CD14-positive monocyte (primary cell): ENCODE results near the gene WDPCP. TPM values are rescaled to one million over a fixed set of nuclear protein-coding genes. Genes with fewer than 3 reads are reported as not detected.

ENCODE experiments used
- DNase-seq, 3 donors: peaks; one replicate each; pipeline ENCODE4 v3.0.0-alpha.2; 2011 to 2022
- H2AFZ ChIP-seq: 2 replicates; pipeline ENCODE4 v1.6.0; 2012; ENCODE audit warnings: mild to moderate bottlenecking, low read depth, low read length, inconsistent platforms; ENCODE audit not compliant: insufficient read depth, poor library complexity, severe bottlenecking
- H3K27ac ChIP-seq, 2 donors: 1 replicate in 1 of 2; 2 replicates in 1 of 2; pipeline ENCODE4 v1.5.1; 2012 to 2013; ENCODE audit warnings: low read length in 2 of 2, control low read depth in 1 of 2, inconsistent platforms in 1 of 2, low read depth in 1 of 2, mild to moderate bottlenecking in 1 of 2
- H3K27me3 ChIP-seq, 2 donors: one replicate each; pipeline versions ENCODE4 v1.6.0 to v1.6.1; 2011 to 2013; ENCODE audit warnings: low read length in 2 of 2; ENCODE audit not compliant: control insufficient read depth in 2 of 2, insufficient read depth in 2 of 2
- H3K36me3 ChIP-seq, 2 donors: replicated peaks in 1 of 2; 1 replicate in 1 of 2; 2 replicates in 1 of 2; pipeline versions ENCODE4 v1.5.1 to v1.6.1; 2012 to 2013; ENCODE audit warnings: low read length in 2 of 2, control low read depth in 1 of 2, inconsistent platforms in 1 of 2, mild to moderate bottlenecking in 1 of 2; ENCODE audit not compliant: insufficient read depth in 2 of 2, control insufficient read depth in 1 of 2
- H3K4me1 ChIP-seq, 2 donors: 1 replicate in 1 of 2; 2 replicates in 1 of 2; pipeline versions ENCODE4 v1.5.1 to v1.6.1; 2012 to 2013; ENCODE audit warnings: low read length in 2 of 2, control low read depth in 1 of 2, inconsistent platforms in 1 of 2, mild to moderate bottlenecking in 1 of 2, moderate library complexity in 1 of 2; ENCODE audit not compliant: insufficient read depth in 2 of 2, control insufficient read depth in 1 of 2
- H3K4me2 ChIP-seq: replicated peaks from 2 replicates; pipeline ENCODE3; 2012; ENCODE audit warnings: low read length, moderate library complexity, mild to moderate bottlenecking; ENCODE audit not compliant: poor library complexity, severe bottlenecking; ENCODE audit errors: extremely low read depth
- H3K4me3 ChIP-seq, 3 experiments: fragments of 200-600 bp in 1 of 3; sonication (generic) in 1 of 3; replicated peaks in 1 of 3; 1 replicate in 2 of 3; 2 replicates in 1 of 3; pipeline ENCODE4 v1.5.1; 2011 to 2013; ENCODE audit warnings: low read length in 3 of 3, mild to moderate bottlenecking in 3 of 3, control low read depth in 2 of 3, low read depth in 2 of 3, inconsistent platforms in 1 of 3, moderate library complexity in 1 of 3
- H3K79me2 ChIP-seq: 2 replicates; pipeline ENCODE4 v1.6.0; 2012; ENCODE audit warnings: mild to moderate bottlenecking, control low read depth, inconsistent platforms, low read length, moderate library complexity; ENCODE audit not compliant: insufficient read depth
- H3K9ac ChIP-seq: 2 replicates; pipeline ENCODE4 v1.6.0; 2017; ENCODE audit warnings: low read length, mild to moderate bottlenecking; ENCODE audit not compliant: insufficient read depth, poor library complexity, severe bottlenecking
- H3K9me3 ChIP-seq, 2 donors: replicated peaks in 1 of 2; 1 replicate in 1 of 2; 2 replicates in 1 of 2; pipeline versions ENCODE4 v1.5.1 to v1.6.1; 2012 to 2013; ENCODE audit warnings: low read length in 2 of 2, control low read depth in 1 of 2; ENCODE audit not compliant: control insufficient read depth in 1 of 2, insufficient read depth in 1 of 2
- H4K20me1 ChIP-seq: 2 replicates; pipeline ENCODE4 v1.6.0; 2012; ENCODE audit warnings: mild to moderate bottlenecking, low read length, control low read depth, moderate library complexity; ENCODE audit not compliant: insufficient read depth
- H3K27ac Mint-ChIP-seq, 7 donors: one replicate each; pipeline ENCODE4 v1.8.0; 2020; ENCODE audit warnings: mild to moderate bottlenecking in 7 of 7, mixed read lengths in 7 of 7, moderate library complexity in 6 of 7, inconsistent platforms in 2 of 7
- H3K27me3 Mint-ChIP-seq, 3 donors: one replicate each; pipeline ENCODE4 v1.8.0; 2021 to 2022; ENCODE audit warnings: low read depth in 3 of 3, mild to moderate bottlenecking in 3 of 3, mixed read lengths in 3 of 3, moderate library complexity in 3 of 3, inconsistent platforms in 1 of 3
- H3K36me3 Mint-ChIP-seq, 2 donors: one replicate each; pipeline ENCODE4 v1.8.0; 2020; ENCODE audit warnings: mixed read lengths in 2 of 2, inconsistent platforms in 1 of 2, mild to moderate bottlenecking in 1 of 2
- H3K4me1 Mint-ChIP-seq: one replicate; pipeline ENCODE4 v1.8.0; 2020; ENCODE audit warnings: mild to moderate bottlenecking, mixed read lengths
- H3K4me3 Mint-ChIP-seq, 2 donors: one replicate each; pipeline ENCODE4 v1.8.0; 2020; ENCODE audit warnings: mild to moderate bottlenecking in 2 of 2, mixed read lengths in 2 of 2, moderate library complexity in 1 of 2
- H3K9me3 Mint-ChIP-seq, 7 donors: one replicate each; pipeline ENCODE4 v1.8.0; 2020 to 2022; ENCODE audit warnings: mixed read lengths in 7 of 7, mild to moderate bottlenecking in 6 of 7, moderate library complexity in 6 of 7, inconsistent platforms in 2 of 7
- WGBS: methylation state at CpG from one replicate; pipeline ENCODE4 v1.1.5; 2013; ENCODE audit warnings: missing lambda C conversion rate; ENCODE audit not compliant: insufficient coverage; 5-methylcytosine and 5-hydroxymethylcytosine counted together
- intact Hi-C, 2 donors: fragments of 100-400 bp; cut with micrococcal nuclease; formaldehyde crosslinking; loops; one replicate each; pipeline versions ENCODE4 v1.15.0 to v1.15.1; 2023
- polyA plus RNA-seq, 3 donors: library from polyadenylated mRNA; depleted of rRNA in 1 of 3; unstranded in 2 of 3; stranded (reverse) in 1 of 3; fragments of 300-500 nt in 2 of 3; fragments of >200 nt in 1 of 3; fragmentation: Illumina TruSeq in 2 of 3; gene quantifications; 1 replicate in 2 of 3; 2 replicates in 1 of 3; pipeline ENCODE4 v1.2.3, GENCODE V29; 2012 to 2021
- TF ChIP-seq, protein P1 (sequence below): fragments of 200-600 bp; IDR thresholded peaks from one replicate; pipeline ENCODE4 v1.8.0; 2022; ENCODE audit warnings: antibody characterized with exemption, mild to moderate bottlenecking

The WDPCP gene
- polyA plus RNA-seq, 3 donors, result 3.3 to 5.2 (median 3.7) TPM

DNA sequence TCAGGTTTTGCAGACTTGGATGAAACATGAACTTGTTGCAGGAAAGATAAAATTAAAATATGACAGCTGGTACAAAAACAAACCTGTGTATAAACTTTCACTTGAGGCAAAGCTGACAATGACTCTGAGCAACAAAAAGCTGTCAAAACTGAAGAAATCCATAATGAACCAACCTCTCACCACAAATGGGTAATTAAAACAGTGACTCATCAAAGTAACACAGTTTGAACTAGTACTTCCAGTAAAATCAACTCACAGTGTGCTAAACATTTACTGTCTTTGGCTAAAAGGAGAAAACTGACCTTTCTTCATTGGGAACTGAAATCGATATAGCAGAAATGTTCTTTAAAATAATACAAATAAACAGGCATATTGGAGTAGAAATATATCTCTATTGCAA, 209.7 kb downstream of the WDPCP start:
- H3K9me3 Mint-ChIP-seq, result peaks cover 0 to 6% (median 0%) of the 10 kb centered on the region in 7 donors
- no peak overlapping the region for H3K27ac ChIP-seq
- intact Hi-C loops, result no loop called here
- no peaks in the 10 kb centered on the region for H3K27me3 ChIP-seq
- no peak for DNase-seq
- H3K79me2 ChIP-seq, result no peaks in the 10 kb centered on the region
- no peak overlapping the region for H3K4me3 ChIP-seq
- no peaks in the 10 kb centered on the region for H3K27me3 Mint-ChIP-seq
- no peaks in the 10 kb centered on the region for H3K4me1 Mint-ChIP-seq
- no CpG with 5 or more reads among the region's 1 CpG for WGBS
- H3K4me2 ChIP-seq, result no peak overlapping the region
- H4K20me1 ChIP-seq, result no peaks in the 10 kb centered on the region
- no peaks in the 10 kb centered on the region for H3K9me3 ChIP-seq
- H3K27ac Mint-ChIP-seq, result no peak overlapping the region
- peaks cover 0 to 4% of the 10 kb centered on the region in 2 donors for H3K36me3 ChIP-seq
- H3K4me1 ChIP-seq, result no peaks in the 10 kb centered on the region
- H2AFZ ChIP-seq, result no peak overlapping the region
- TF ChIP-seq, protein P1, sequence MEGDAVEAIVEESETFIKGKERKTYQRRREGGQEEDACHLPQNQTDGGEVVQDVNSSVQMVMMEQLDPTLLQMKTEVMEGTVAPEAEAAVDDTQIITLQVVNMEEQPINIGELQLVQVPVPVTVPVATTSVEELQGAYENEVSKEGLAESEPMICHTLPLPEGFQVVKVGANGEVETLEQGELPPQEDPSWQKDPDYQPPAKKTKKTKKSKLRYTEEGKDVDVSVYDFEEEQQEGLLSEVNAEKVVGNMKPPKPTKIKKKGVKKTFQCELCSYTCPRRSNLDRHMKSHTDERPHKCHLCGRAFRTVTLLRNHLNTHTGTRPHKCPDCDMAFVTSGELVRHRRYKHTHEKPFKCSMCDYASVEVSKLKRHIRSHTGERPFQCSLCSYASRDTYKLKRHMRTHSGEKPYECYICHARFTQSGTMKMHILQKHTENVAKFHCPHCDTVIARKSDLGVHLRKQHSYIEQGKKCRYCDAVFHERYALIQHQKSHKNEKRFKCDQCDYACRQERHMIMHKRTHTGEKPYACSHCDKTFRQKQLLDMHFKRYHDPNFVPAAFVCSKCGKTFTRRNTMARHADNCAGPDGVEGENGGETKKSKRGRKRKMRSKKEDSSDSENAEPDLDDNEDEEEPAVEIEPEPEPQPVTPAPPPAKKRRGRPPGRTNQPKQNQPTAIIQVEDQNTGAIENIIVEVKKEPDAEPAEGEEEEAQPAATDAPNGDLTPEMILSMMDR, result no peak
- H3K36me3 Mint-ChIP-seq, result peaks cover 16 to 18% of the 10 kb centered on the region in 2 donors
- H3K9ac ChIP-seq, result no peak overlapping the region
- H3K4me3 Mint-ChIP-seq, result no peak overlapping the region

DNA sequence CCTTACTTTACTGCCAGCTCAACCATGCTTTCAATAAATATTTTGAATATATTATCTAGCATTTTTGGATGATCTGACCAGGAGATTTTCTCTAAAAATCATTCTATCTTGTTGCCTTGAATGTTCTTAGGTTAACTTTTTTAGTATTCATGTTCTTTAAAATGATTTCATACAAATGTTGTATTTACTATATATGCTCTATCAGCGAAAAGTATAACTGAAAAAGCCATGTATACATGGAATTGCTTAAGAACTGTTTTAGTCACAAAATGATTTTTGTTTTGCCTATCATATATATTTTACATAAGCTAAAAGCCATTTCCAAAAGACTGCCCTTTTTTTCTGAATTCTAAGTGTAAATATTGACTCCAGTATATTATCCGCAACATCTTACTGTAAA, 213.9 kb downstream of the WDPCP start:
- Histone ChIP-seq H2AFZ (no peak overlapping the region), H3K4me2 (no peak overlapping the region), H3K9ac (no peak overlapping the region), H3K9me3 (peaks cover 3% of the 10 kb centered on the region in 2 donors), H3K27me3 (no peaks in the 10 kb centered on the region), H4K20me1 (no peaks in the 10 kb centered on the region), H3K4me1 (no peaks in the 10 kb centered on the region), H3K36me3 (no peaks in the 10 kb centered on the region), H3K27ac (no peak overlapping the region), H3K4me3 (no peak overlapping the region), H3K79me2 (no peaks in the 10 kb centered on the region)
- TF ChIP-seq, protein P1, result no peak
- WGBS, result 100% methylated on average over 1 of the region's 2 CpGs
- no peaks in the 10 kb centered on the region for H3K27me3 Mint-ChIP-seq
- H3K36me3 Mint-ChIP-seq, result peaks cover 8 to 11% of the 10 kb centered on the region in 2 donors
- no peaks in the 10 kb centered on the region for H3K4me1 Mint-ChIP-seq
- no peak overlapping the region for H3K27ac Mint-ChIP-seq
- no peak overlapping the region for H3K4me3 Mint-ChIP-seq
- intact Hi-C loops, result no loop called here
- peaks cover 8 to 17% (median 10%) of the 10 kb centered on the region in 7 donors for H3K9me3 Mint-ChIP-seq
- DNase-seq, result no peak
